HepG2 (cell line): ENCODE measurements around the gene ZFPM1. TPM values are rescaled to one million over a fixed set of nuclear protein-coding genes. Genes with fewer than 3 reads are reported as not detected.

Source experiments
- ARNTL ChIP-seq: sonication (generic); formaldehyde crosslinking; IDR thresholded peaks from 2 replicates; pipeline ENCODE4 v1.4.0; 2020; ENCODE audit warnings: mild to moderate bottlenecking, missing genetic modification reagents
- DRAP1 ChIP-seq: IDR thresholded peaks from 2 replicates; pipeline ENCODE4 v1.6.1; 2016; ENCODE audit warnings: missing genetic modification reagents, missing compliant biosample characterization
- GLI4 ChIP-seq: sonication (generic); formaldehyde crosslinking; IDR thresholded peaks from 2 replicates; pipeline ENCODE4 v1.5.1; 2020; ENCODE audit warnings: missing genetic modification reagents, mild to moderate bottlenecking, moderate library complexity, borderline replicate concordance
- HDAC2 ChIP-seq: sonication (generic); formaldehyde crosslinking; IDR thresholded peaks from 2 replicates; pipeline ENCODE4 v1.4.0; 2020; ENCODE audit warnings: missing genetic modification reagents
- HMG20B ChIP-seq: conservative IDR thresholded peaks from 2 replicates; pipeline ENCODE4 v1.6.1; 2016; ENCODE audit warnings: missing genetic modification reagents, missing compliant biosample characterization
- HMGA1 ChIP-seq: sonication (generic); formaldehyde crosslinking; conservative IDR thresholded peaks from 2 replicates; pipeline ENCODE4 v1.4.0; 2020; ENCODE audit warnings: missing genetic modification reagents
- JDP2 ChIP-seq: sonication (generic); formaldehyde crosslinking; IDR thresholded peaks from 2 replicates; pipeline ENCODE4 v1.8.1; 2022; ENCODE audit warnings: missing genetic modification reagents, borderline replicate concordance
- MED1 ChIP-seq: sonication (generic); formaldehyde crosslinking; IDR thresholded peaks from 2 replicates; pipeline ENCODE4 v1.4.0; 2020; ENCODE audit warnings: missing genetic modification reagents
- NFE2L2 ChIP-seq: fragments of 150-350 bp; IDR thresholded peaks from 2 replicates; pipeline ENCODE4 v1.6.1; 2014; ENCODE audit warnings: low read length
- NKX3-1 ChIP-seq: sonication (generic); formaldehyde crosslinking; IDR thresholded peaks from 2 replicates; pipeline ENCODE4 v1.5.0; 2020; ENCODE audit warnings: missing genetic modification reagents
- PHB2 ChIP-seq: fragments of 450-650 bp; IDR thresholded peaks from 2 replicates; pipeline ENCODE4 v1.6.1; 2018; ENCODE audit not compliant: partially characterized antibody
- RFX1 ChIP-seq: fragments of 450-650 bp; IDR thresholded peaks from 2 replicates; pipeline ENCODE4 v1.6.1; 2017
- SP1 ChIP-seq, 2 experiments: fragments of 450-650 bp in 1 of 2; sonication (generic) in 1 of 2; formaldehyde crosslinking in 1 of 2; IDR thresholded peaks; 2 replicates each; pipeline versions ENCODE4 v1.4.0 to v1.6.1; 2016 to 2020; ENCODE audit warnings: missing genetic modification reagents in 1 of 2
- TBX3 ChIP-seq: fragments of 450-650 bp; IDR thresholded peaks from 2 replicates; pipeline ENCODE4 v1.6.1; 2017; ENCODE audit warnings: antibody characterized with exemption, mild to moderate bottlenecking, inconsistent platforms, borderline replicate concordance
- TCF7L2 ChIP-seq: IDR thresholded peaks from 2 replicates; pipeline ENCODE4 v1.6.1; 2011; ENCODE audit warnings: mild to moderate bottlenecking, low read depth, low read length, moderate library complexity
- TERF1 ChIP-seq: sonication (generic); formaldehyde crosslinking; IDR thresholded peaks from 2 replicates; pipeline ENCODE4 v1.8.0; 2022; ENCODE audit warnings: mild to moderate bottlenecking, missing genetic modification reagents, moderate library complexity
- TSC22D2 ChIP-seq: sonication (generic); formaldehyde crosslinking; IDR thresholded peaks from 2 replicates; pipeline ENCODE4 v1.5.1; 2020; ENCODE audit warnings: missing genetic modification reagents, mild to moderate bottlenecking, borderline replicate concordance
- ZBTB34 ChIP-seq: sonication (generic); formaldehyde crosslinking; IDR thresholded peaks from 2 replicates; pipeline ENCODE4 v1.8.0; 2022; ENCODE audit warnings: mild to moderate bottlenecking, missing genetic modification reagents
- ZMYM2 ChIP-seq: sonication (generic); formaldehyde crosslinking; IDR thresholded peaks from 2 replicates; pipeline ENCODE4 v1.8.0; 2022; ENCODE audit warnings: mild to moderate bottlenecking, missing genetic modification reagents
- ZNF18 ChIP-seq: sonication (generic); formaldehyde crosslinking; IDR thresholded peaks from 2 replicates; pipeline ENCODE4 v1.8.0; 2022; ENCODE audit warnings: mild to moderate bottlenecking, missing genetic modification reagents; ENCODE audit not compliant: insufficient replicate concordance
- ZNF326 ChIP-seq: sonication (generic); formaldehyde crosslinking; IDR thresholded peaks from 2 replicates; pipeline ENCODE4 v1.4.0; 2020; ENCODE audit warnings: missing genetic modification reagents, borderline replicate concordance
- ZNF44 ChIP-seq: sonication (generic); formaldehyde crosslinking; IDR thresholded peaks from 2 replicates; pipeline ENCODE4 v1.5.1; 2020; ENCODE audit warnings: mild to moderate bottlenecking, missing genetic modification reagents
- ZNF629 ChIP-seq: sonication (generic); formaldehyde crosslinking; conservative IDR thresholded peaks from 2 replicates; pipeline ENCODE4 v1.5.0; 2020; ENCODE audit warnings: missing genetic modification reagents
- ZNF660 ChIP-seq: sonication (generic); formaldehyde crosslinking; IDR thresholded peaks from 2 replicates; pipeline ENCODE4 v1.5.1; 2020; ENCODE audit warnings: mild to moderate bottlenecking, low read depth, missing genetic modification reagents, borderline replicate concordance
- ZNF724P ChIP-seq: sonication (generic); formaldehyde crosslinking; IDR thresholded peaks from 2 replicates; pipeline ENCODE4 v1.8.0; 2022; ENCODE audit warnings: missing genetic modification reagents, borderline replicate concordance
- ZNF780A ChIP-seq: sonication (generic); formaldehyde crosslinking; IDR thresholded peaks from 2 replicates; pipeline ENCODE4 v1.8.0; 2022; ENCODE audit warnings: mild to moderate bottlenecking, missing genetic modification reagents, moderate library complexity
- ZSCAN31 ChIP-seq: sonication (generic); formaldehyde crosslinking; IDR thresholded peaks from 2 replicates; pipeline ENCODE4 v1.5.0; 2020; ENCODE audit warnings: low read depth, mild to moderate bottlenecking, missing genetic modification reagents
- polyA plus RNA-seq, 8 experiments: library from polyadenylated mRNA; depleted of rRNA in 3 of 8; stranded (reverse) in 7 of 8; unstranded in 1 of 8; fragments of >200 nt; fragmentation: Illumina TruSeq in 4 of 8; extraction: Trizol in 4 of 8; gene quantifications; 2 replicates each; pipeline versions ENCODE4 v1.2.1 to v1.2.3, GENCODE V29; 2011 to 2016; ENCODE audit warnings: low read depth in 4 of 8, missing spikeins in 1 of 8, mixed read lengths in 1 of 8; ENCODE audit not compliant: insufficient read depth in 1 of 8
- total RNA-seq, 5 experiments: library from RNA; depleted of rRNA; stranded (reverse); fragments of >200 nt; fragmentation: Illumina TruSeq; extraction: Trizol; gene quantifications; 2 replicates each; pipeline ENCODE4 v1.2.3, GENCODE V29; 2016; ENCODE audit warnings: low read depth in 1 of 5

ZFPM1 gene
- total and polyA plus RNA-seq, 2 of the 13 experiments (the other 11 are each of a cell fraction or from before 2014, with no cell fraction given), result 1.3 to 3.8 TPM

GRCh38 chr16:88487920-88488851, 35.1 kb downstream of the ZFPM1 start (continued):
- TF ChIP-seq ZNF44 (peak; percentile 100), ARNTL (CRISPR knock-in tag) (peak; percentile 100), ZNF629 (CRISPR knock-in tag) (peak; percentile 94), TERF1 (peak; percentile 100), TCF7L2 (no peak), TSC22D2 (CRISPR knock-in tag) (peak; percentile 100), JDP2 (CRISPR knock-in tag) (peak; percentile 100), HMGA1 (CRISPR knock-in tag) (no peak), RFX1 (no peak), NKX3-1 (peak; percentile 100), ZNF780A (CRISPR knock-in tag) (peak; percentile 100), ZBTB34 (CRISPR knock-in tag) (peak; percentile 100), NFE2L2 (no peak), ZNF724P (CRISPR knock-in tag) (peak; percentile 100), ZMYM2 (CRISPR knock-in tag) (peak; percentile 100), MED1 (CRISPR knock-in tag) (peak; percentile 99), HDAC2 (CRISPR knock-in tag) (peak; percentile 99), PHB2 (no peak), DRAP1 (peak; percentile 96), HMG20B (CRISPR knock-in tag) (peak; percentile 97), ZNF326 (peak; percentile 98), ZNF18 (peak; percentile 100), ZSCAN31 (CRISPR knock-in tag) (peak; percentile 100), ZNF660 (CRISPR knock-in tag) (peak; percentile 100), GLI4 (CRISPR knock-in tag) (peak; percentile 100), TBX3 (peak; percentile 87), SP1 (IDR thresholded peaks at IDR 0.05) (no peak), SP1 (CRISPR knock-in tag; IDR thresholded peaks at IDR 0.05) (peak; percentile 90)
